ENCODE data around the gene LDHB. TPM values are rescaled to one million over a fixed set of nuclear protein-coding genes. Genes with fewer than 3 reads are reported as not detected.
"Not testable (repeated sequence)": the region's sequence is repeated elsewhere in the genome, so short reads cannot be mapped to it uniquely, and the experiment has no call there.

Gene LDHB
- total RNA-seq, 1 donor from 2014 or later: 900 TPM

- DNase-seq (ENCODE audit: low read depth, low spot score): no peak
Measured at GRCh38 chr12:21608196-21608595, 49.4 kb downstream of the LDHB start.

- no peak for DNase-seq (ENCODE audit: low read depth, low spot score)
Measured at GRCh38 chr12:21607701-21608100, 49.9 kb downstream of the LDHB start.

GRCh38 chr12:21606175-21606574 is 51.5 kb downstream of the LDHB start:
- DNase-seq (ENCODE audit: low read depth, low spot score): no peak

- no peak for DNase-seq (ENCODE audit: low read depth, low spot score)
Measured at GRCh38 chr12:21604245-21605101, 53.2 kb downstream of the LDHB start, which contains the start of gene GYS2. Gene GYS2 (minus strand): TSS chr12:21604847. CDS start chr12:21604592, 255 bp downstream.

GRCh38 chr12:21602774-21603173 is 54.9 kb downstream of the LDHB start:
- no peak for DNase-seq (ENCODE audit: low read depth, low spot score)

- DNase-seq (ENCODE audit: low read depth, low spot score): no peak
Measured at GRCh38 chr12:21600196-21600595, 57.4 kb downstream of the LDHB start.

- DNase-seq (ENCODE audit: low read depth, low spot score): no peak
Measured at GRCh38 chr12:21599143-21599999, 58.3 kb downstream of the LDHB start.

- DNase-seq (ENCODE audit: low read depth, low spot score): no peak
Measured at GRCh38 chr12:21598651-21599050, 59.0 kb downstream of the LDHB start.

GRCh38 chr12:21595356-21595755 is 62.3 kb downstream of the LDHB start:
- DNase-seq (ENCODE audit: low read depth, low spot score): not testable (repeated sequence)

- no peak for DNase-seq (ENCODE audit: low read depth, low spot score)
Measured at GRCh38 chr12:21585485-21585884, 72.2 kb downstream of the LDHB start.

Other genes starting within 250 kb of the LDHB start
- 9.9 and 11.1 TPM in 2 replicates for gene PYROXD1, start 220.2 kb downstream of the LDHB start, total RNA-seq
- 109 and 139 TPM in 2 replicates for gene RECQL, start 156.2 kb downstream of the LDHB start, total RNA-seq
- gene GOLT1B, start 156.1 kb downstream of the LDHB start, total RNA-seq: 24.9 and 30.6 TPM in 2 replicates
- 0.07 TPM in 1 of 2 replicates, not detected in the other for gene SPX, start 131.5 kb downstream of the LDHB start, total RNA-seq
- gene GYS2, start 53.0 kb downstream of the LDHB start, total RNA-seq: not detected in 2 replicates
- not detected in 2 replicates for gene KCNJ8, start 116.9 kb upstream of the LDHB start, total RNA-seq

Measured in pulmonary artery endothelial cell (primary cell).